ENCODE data around the gene PYY.
A peak's percentile ranks its signal among the peaks of the same experiment; 100 is the strongest.
"Not testable (repeated sequence)": the region's sequence is repeated elsewhere in the genome, so short reads cannot be mapped to it uniquely, and the experiment has no call there.

PYY gene

DNA sequence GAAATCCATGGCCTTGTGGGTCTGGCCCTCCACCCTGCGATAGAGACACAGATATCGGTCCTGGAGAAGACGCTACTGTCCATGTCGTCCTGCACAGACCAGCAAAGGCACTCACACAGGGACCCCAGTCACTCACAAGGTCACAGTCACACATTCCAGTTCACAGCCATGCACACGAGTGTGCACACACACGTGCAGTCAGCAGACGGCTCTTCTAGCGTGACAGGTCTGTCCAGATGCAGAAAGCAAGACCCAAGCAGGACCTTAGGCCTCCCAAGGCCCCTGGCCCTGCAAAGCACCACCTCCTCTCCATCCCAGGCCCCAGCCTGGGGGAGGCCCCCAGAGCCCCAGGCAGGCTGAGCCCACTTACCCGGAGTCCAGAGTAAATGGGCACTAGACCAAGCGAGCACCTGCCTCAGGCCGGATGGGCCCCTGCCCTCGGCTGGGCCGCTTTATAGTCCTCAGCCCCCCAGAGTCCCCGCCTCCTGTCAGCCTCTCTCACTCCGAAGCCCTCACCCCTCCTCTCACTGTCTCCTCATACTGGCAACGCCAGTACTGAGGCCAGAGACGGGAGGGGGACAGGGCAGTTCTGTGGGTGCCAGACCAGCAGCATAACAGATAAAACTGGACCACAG lies 11.6 kb downstream of the PYY start, which contains the start of gene PPY:
Gene PPY, minus strand, starts transcription at position 426 of the 635 bp plus-strand sequence. CDS start 822 bp downstream, outside the sequence.
- peak within 1 kb of the TSS; percentile 53 for H3K9ac ChIP-seq (ENCODE audit: insufficient read length, low read depth)
- TF ChIP-seq ZNF274 (IDR thresholded peaks at IDR 0.05; ENCODE audit: low read depth, low read length) = no peak
- no peak for TF ChIP-seq YY1 (IDR thresholded peaks at IDR 0.05; ENCODE audit: insufficient read depth, insufficient read length)
- no peak for TF ChIP-seq SUZ12 (IDR thresholded peaks at IDR 0.05; ENCODE audit: extremely low read depth, insufficient read depth, insufficient read length)
- H3K9me3 ChIP-seq (ENCODE audit: insufficient read depth, low read length) = no peaks in the 10 kb centered on the region
- peaks cover 8% of the 10 kb centered on the region for H3K27me3 ChIP-seq (ENCODE audit: insufficient read depth, insufficient read length)
- H3K4me1 ChIP-seq (ENCODE audit: insufficient read depth, insufficient read length) = peaks cover 19% of the 10 kb centered on the region
- no peak for DNase-seq (ENCODE audit: low read depth, low spot score)
- H3K36me3 ChIP-seq (ENCODE audit: insufficient read depth, insufficient read length, low read length) = no peaks in the 10 kb centered on the region
- H3K4me3 ChIP-seq (ENCODE audit: insufficient read length, low read depth) = no peak within 1 kb of the TSS

DNA sequence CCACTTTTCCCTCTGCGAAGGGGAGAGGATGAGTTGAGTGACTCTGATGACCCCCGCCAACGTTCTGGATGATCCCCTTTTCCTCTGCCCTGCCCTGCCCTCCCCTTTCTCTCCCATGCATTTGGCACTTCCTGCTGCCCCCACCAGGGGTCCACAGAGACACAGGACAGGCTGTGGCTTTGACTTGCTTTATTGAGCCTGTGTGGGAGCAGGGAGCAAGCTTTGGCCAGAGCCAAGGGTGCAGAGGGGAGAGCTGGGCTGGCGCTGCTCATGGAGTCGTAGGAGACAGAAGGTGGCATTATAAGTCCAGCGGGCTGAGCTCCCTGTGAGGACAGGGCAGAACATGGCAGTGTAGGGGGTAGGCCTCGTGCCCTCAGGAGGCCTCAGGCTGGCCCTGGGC lies 13.1 kb downstream of the PYY start:
- no peaks in the 10 kb centered on the region for H3K36me3 ChIP-seq (ENCODE audit: insufficient read depth, insufficient read length, low read length)
- DNase-seq (ENCODE audit: low read depth, low spot score) = no peak
- H3K9me3 ChIP-seq (ENCODE audit: insufficient read depth, low read length) = no peaks in the 10 kb centered on the region
- peaks cover 16% of the 10 kb centered on the region for H3K27me3 ChIP-seq (ENCODE audit: insufficient read depth, insufficient read length)
- no peak overlapping the region for H3K4me3 ChIP-seq (ENCODE audit: insufficient read length, low read depth)
- peak overlapping the region; percentile 65 for H3K9ac ChIP-seq (ENCODE audit: insufficient read length, low read depth)
- TF ChIP-seq YY1 (IDR thresholded peaks at IDR 0.05; ENCODE audit: insufficient read depth, insufficient read length) = no peak
- TF ChIP-seq SUZ12 (IDR thresholded peaks at IDR 0.05; ENCODE audit: extremely low read depth, insufficient read depth, insufficient read length) = no peak
- TF ChIP-seq ZNF274 (IDR thresholded peaks at IDR 0.05; ENCODE audit: low read depth, low read length) = no peak
- peaks cover 14% of the 10 kb centered on the region for H3K4me1 ChIP-seq (ENCODE audit: insufficient read depth, insufficient read length)

DNA sequence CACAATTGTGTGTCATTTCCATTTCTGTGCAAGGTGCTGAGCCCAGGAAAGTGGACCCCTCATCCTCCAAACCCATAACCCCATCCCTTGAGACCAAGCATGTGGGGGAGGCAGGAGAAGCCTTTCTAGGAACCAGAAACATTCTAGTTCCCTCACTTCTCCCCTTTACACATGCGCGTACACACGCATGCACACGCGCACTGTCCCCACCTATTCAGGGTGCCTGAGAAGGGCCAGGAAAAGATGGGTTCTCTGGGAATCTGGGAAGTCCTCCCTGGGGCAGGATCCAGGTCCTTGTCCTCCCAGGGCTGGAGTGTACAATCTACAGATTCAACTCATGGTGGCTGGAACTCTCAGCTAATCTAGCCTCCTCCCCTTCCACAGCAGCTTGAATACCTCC lies 13.9 kb downstream of the PYY start:
- no peaks in the 10 kb centered on the region for H3K36me3 ChIP-seq (ENCODE audit: insufficient read depth, insufficient read length, low read length)
- no peak overlapping the region for H3K4me3 ChIP-seq (ENCODE audit: insufficient read length, low read depth)
- no peak for DNase-seq (ENCODE audit: low read depth, low spot score)
- no peak overlapping the region for H3K9ac ChIP-seq (ENCODE audit: insufficient read length, low read depth)
- peaks cover 16% of the 10 kb centered on the region for H3K27me3 ChIP-seq (ENCODE audit: insufficient read depth, insufficient read length)
- no peaks in the 10 kb centered on the region for H3K9me3 ChIP-seq (ENCODE audit: insufficient read depth, low read length)
- H3K4me1 ChIP-seq (ENCODE audit: insufficient read depth, insufficient read length) = peaks cover 19% of the 10 kb centered on the region
- TF ChIP-seq SUZ12 (IDR thresholded peaks at IDR 0.05; ENCODE audit: extremely low read depth, insufficient read depth, insufficient read length) (no peak), ZNF274 (IDR thresholded peaks at IDR 0.05; ENCODE audit: low read depth, low read length) (no peak), YY1 (IDR thresholded peaks at IDR 0.05; ENCODE audit: insufficient read depth, insufficient read length) (no peak)

DNA sequence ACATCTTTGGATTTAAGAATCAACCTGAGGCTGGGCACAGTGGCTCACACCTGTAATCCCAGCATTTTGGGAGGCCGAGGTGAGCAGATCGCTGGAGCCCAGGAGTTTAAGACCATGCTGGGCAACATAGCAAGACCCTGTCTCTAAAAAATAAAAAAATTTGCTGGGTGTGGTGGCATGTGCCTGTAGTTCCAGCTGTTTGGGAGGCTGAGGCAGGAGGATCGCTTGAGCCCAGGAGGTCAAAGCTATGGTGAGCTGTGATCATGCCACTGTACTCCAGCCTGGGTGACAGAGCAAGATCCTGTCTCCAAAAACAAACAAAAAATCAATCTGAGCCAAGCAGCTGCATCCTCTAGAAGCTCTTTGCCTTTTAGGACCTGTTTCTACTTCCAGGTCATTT lies 14.3 kb downstream of the PYY start:
- not testable (repeated sequence) for DNase-seq (ENCODE audit: low read depth, low spot score); H3K36me3 ChIP-seq (ENCODE audit: insufficient read depth, insufficient read length, low read length); H3K4me3 ChIP-seq (ENCODE audit: insufficient read length, low read depth); H3K9me3 ChIP-seq (ENCODE audit: insufficient read depth, low read length); H3K9ac ChIP-seq (ENCODE audit: insufficient read length, low read depth)
- Histone ChIP-seq H3K4me1 (ENCODE audit: insufficient read depth, insufficient read length) (peaks cover 19% of the 10 kb centered on the region), H3K27me3 (ENCODE audit: insufficient read depth, insufficient read length) (peaks cover 16% of the 10 kb centered on the region)

DNA sequence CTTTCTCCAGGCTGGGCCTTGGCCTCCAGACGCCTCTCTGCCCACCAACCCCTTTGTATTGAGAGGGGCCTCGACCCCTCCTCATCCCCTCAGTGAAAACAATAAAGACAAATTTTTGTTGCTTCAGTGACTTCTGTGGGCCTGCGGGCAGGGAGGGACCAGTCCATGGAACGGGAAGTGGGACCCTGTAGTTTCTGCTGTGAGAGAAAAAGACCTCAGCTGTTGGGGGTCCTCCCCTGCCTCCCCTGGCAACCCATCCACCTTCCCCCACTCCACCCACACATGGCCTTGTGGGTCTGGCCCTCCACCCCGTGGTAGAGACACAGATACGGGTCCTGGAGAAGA lies 14.9 kb downstream of the PYY start:
- TF ChIP-seq SUZ12 (IDR thresholded peaks at IDR 0.05; ENCODE audit: extremely low read depth, insufficient read depth, insufficient read length) = no peak
- no peak for TF ChIP-seq YY1 (IDR thresholded peaks at IDR 0.05; ENCODE audit: insufficient read depth, insufficient read length)
- no peak for TF ChIP-seq ZNF274 (IDR thresholded peaks at IDR 0.05; ENCODE audit: low read depth, low read length)
- peak overlapping the region; percentile 1 for H3K9ac ChIP-seq (ENCODE audit: insufficient read length, low read depth)
- H3K4me3 ChIP-seq (ENCODE audit: insufficient read length, low read depth) = peak overlapping the region; percentile 31
- H3K36me3 ChIP-seq (ENCODE audit: insufficient read depth, insufficient read length, low read length) = no peaks in the 10 kb centered on the region
- peaks cover 16% of the 10 kb centered on the region for H3K27me3 ChIP-seq (ENCODE audit: insufficient read depth, insufficient read length)
- H3K4me1 ChIP-seq (ENCODE audit: insufficient read depth, insufficient read length) = peaks cover 20% of the 10 kb centered on the region
- H3K9me3 ChIP-seq (ENCODE audit: insufficient read depth, low read length) = no peaks in the 10 kb centered on the region
- no peak for DNase-seq (ENCODE audit: low read depth, low spot score)

DNA sequence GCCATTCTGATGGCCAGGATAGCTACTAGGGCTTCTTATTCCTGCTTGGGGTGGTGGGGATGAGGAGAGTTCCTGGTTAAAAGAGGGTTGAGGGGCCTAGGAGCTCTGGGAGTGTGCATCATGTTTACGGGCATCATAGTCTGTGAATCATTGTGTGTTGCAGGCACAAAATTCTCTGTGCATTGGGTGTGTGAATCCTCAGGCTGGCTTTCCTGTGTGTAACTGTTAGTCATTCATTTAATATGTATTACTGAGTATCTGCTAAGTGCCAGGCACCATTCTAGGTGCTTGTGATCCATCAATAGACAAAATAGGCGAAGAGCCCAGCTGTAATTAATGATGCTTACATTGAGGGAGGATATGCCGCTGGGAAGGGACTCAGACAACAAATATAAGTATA lies 17.3 kb downstream of the PYY start:
- no peaks in the 10 kb centered on the region for H3K36me3 ChIP-seq (ENCODE audit: insufficient read depth, insufficient read length, low read length)
- no peak overlapping the region for H3K4me3 ChIP-seq (ENCODE audit: insufficient read length, low read depth)
- peaks cover 17% of the 10 kb centered on the region for H3K4me1 ChIP-seq (ENCODE audit: insufficient read depth, insufficient read length)
- no peaks in the 10 kb centered on the region for H3K9me3 ChIP-seq (ENCODE audit: insufficient read depth, low read length)
- H3K9ac ChIP-seq (ENCODE audit: insufficient read length, low read depth) = no peak overlapping the region
- peaks cover 16% of the 10 kb centered on the region for H3K27me3 ChIP-seq (ENCODE audit: insufficient read depth, insufficient read length)
- TF ChIP-seq SUZ12 (IDR thresholded peaks at IDR 0.05; ENCODE audit: extremely low read depth, insufficient read depth, insufficient read length) (no peak), ZNF274 (IDR thresholded peaks at IDR 0.05; ENCODE audit: low read depth, low read length) (no peak), YY1 (IDR thresholded peaks at IDR 0.05; ENCODE audit: insufficient read depth, insufficient read length) (no peak)
- DNase-seq (ENCODE audit: low read depth, low spot score) = no peak

DNA sequence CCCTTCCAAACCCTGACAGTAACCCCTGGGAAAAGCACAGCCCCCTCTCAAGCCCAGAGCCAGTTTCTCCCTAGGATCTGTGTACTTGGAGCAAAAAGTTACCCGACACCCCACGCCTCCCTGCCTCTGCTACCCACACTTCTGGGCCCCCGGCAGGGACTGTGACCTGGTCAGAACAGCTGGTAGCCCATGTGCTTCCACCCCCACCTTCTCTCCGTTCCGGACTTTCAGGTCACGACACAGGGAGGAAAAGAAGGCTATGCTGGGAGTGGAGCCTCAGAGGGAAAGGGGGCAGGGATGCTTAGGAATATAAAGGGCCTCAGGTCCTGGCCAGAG lies 17.8 kb downstream of the PYY start:
- Histone ChIP-seq H3K4me3 (ENCODE audit: insufficient read length, low read depth) (no peak overlapping the region), H3K36me3 (ENCODE audit: insufficient read depth, insufficient read length, low read length) (no peaks in the 10 kb centered on the region), H3K9ac (ENCODE audit: insufficient read length, low read depth) (peak overlapping the region; percentile 51), H3K27me3 (ENCODE audit: insufficient read depth, insufficient read length) (peaks cover 16% of the 10 kb centered on the region), H3K9me3 (ENCODE audit: insufficient read depth, low read length) (no peaks in the 10 kb centered on the region), H3K4me1 (ENCODE audit: insufficient read depth, insufficient read length) (peaks cover 15% of the 10 kb centered on the region)
- DNase-seq (ENCODE audit: low read depth, low spot score) = no peak
- TF ChIP-seq SUZ12 (IDR thresholded peaks at IDR 0.05; ENCODE audit: extremely low read depth, insufficient read depth, insufficient read length) = no peak
- no peak for TF ChIP-seq YY1 (IDR thresholded peaks at IDR 0.05; ENCODE audit: insufficient read depth, insufficient read length)
- no peak for TF ChIP-seq ZNF274 (IDR thresholded peaks at IDR 0.05; ENCODE audit: low read depth, low read length)
